WI38 (cell line): ENCODE data around the gene ARHGDIA.

Experiments
- H3K4me3 ChIP-seq: 2 replicates; pipeline ENCODE4 v1.5.1; 2011; ENCODE audit warnings: low read depth, mild to moderate bottlenecking, control low read depth, low read length
- CTCF ChIP-seq: IDR thresholded peaks from 2 replicates; pipeline ENCODE4 v1.5.1; 2012; ENCODE audit warnings: low read depth, mild to moderate bottlenecking, control low read depth, low read length

ARHGDIA gene

GRCh38 chr17:81845881-81846742 is 25.0 kb downstream of the ARHGDIA start:
- no peak for TF ChIP-seq CTCF

GRCh38 chr17:81845361-81845760 is 25.8 kb downstream of the ARHGDIA start:
- no peak overlapping the region for H3K4me3 ChIP-seq
- no peak for TF ChIP-seq CTCF

More at GRCh38 chr17:81845881-81846742, 25.0 kb downstream of the ARHGDIA start:
- H3K4me3 ChIP-seq, result no peak overlapping the region

- H3K4me3 ChIP-seq, result no peak overlapping the region
- TF ChIP-seq CTCF, result no peak
Observed at GRCh38 chr17:81844887-81845286, 26.2 kb downstream of the ARHGDIA start.

DNA sequence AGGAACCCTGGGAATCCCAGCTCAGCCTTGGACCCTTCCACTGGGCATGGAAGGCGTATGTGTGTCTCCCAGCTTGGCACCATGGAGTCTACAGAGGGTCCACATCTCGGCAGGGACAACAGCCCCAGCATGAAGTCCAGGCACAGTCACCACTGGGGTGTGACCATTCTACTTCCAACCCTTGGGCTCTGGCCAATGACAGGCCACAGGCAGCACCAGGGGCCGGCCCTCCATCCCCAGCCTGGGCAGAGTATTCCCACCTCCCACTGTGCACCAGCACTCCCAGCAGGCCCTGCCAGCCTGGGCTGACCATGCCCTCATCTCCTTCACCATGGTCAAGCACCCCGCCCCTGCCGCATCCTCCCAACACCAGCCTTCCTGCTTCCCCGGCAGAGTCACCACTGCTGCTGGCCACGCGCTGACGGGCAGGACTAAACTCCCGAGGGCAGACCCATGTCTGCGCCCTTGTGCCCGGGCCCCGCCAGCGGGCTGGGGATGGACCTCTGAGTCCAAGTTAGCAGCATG is 26.7 kb downstream of the ARHGDIA start:
- TF ChIP-seq CTCF, result no peak
- H3K4me3 ChIP-seq, result no peak overlapping the region

DNA sequence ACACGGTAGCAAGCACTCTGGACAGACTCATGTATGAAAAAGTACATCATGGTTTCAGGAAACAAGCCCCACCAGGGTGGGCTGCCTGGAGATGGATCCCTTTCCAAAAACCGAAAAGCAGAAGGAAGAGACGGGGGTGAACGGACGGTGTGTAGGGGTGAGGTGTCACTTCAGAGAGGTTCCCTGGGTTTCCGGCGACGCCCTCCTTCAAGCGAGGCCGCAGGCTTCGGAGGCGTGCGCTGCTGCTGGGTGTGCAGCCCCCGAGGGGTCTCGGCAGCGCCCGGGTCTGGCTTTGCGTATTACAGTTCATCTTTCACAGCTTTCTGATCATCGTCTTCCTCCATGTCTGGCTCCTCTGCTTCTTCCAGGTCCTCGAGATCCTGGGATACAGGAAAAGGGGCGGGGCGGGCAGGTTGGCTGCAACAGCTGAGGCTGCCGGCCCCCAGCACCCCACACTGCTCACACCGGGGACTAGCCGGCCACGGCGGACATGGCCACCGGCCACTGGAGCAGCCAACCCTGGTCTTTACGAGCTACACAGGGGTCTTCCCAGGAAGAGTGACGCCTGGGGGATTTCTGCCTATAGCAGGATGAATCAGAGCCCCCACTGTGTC is 27.3 kb downstream of the ARHGDIA start:
- H3K4me3 ChIP-seq, result no peak overlapping the region
- TF ChIP-seq CTCF, result no peak

GRCh38 chr17:81842725-81843504 is 28.2 kb downstream of the ARHGDIA start:
- TF ChIP-seq CTCF, result no peak
- H3K4me3 ChIP-seq, result no peak overlapping the region
